HG03460 (cell line): Measurements from ENCODE around the gene WDPCP.
A peak's percentile ranks its signal among the peaks of the same experiment; 100 is the strongest.
"Not testable (repeated sequence)": the region's sequence is repeated elsewhere in the genome, so short reads cannot be mapped to it uniquely, and the experiment has no call there.

Source experiments
- ATAC-seq: cut with Tn5 transposase; IDR thresholded peaks from one replicate; pipeline ENCODE4 v1.9.1; 2021; ENCODE audit not compliant: unreplicated experiment

Gene WDPCP

GRCh38 chr2:63124850-63125249 is 463.4 kb downstream of the WDPCP start:
- ATAC-seq = peak; percentile 68

DNA sequence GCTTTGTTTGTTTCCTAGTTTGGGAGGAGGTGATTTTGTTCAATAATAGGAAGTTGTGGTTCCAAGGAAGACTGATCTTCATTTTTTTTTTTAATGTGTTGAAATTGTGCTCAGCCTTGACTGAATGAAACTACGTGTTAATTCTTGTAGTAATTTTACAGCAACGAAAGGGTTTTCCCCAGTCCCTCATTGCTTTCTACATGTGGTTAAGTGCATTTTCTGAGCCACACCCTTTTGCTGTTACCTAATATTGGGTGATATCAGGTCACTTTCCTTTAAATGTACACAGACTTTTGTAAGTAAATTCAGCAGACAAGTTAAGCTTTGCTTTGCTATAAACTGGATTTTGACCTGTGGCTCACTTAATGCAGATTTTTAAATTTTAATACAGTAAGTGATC is 464.1 kb downstream of the WDPCP start:
- peak; percentile 52 for ATAC-seq

- no peak for ATAC-seq
These were observed 465.4 kb downstream of the WDPCP start for GRCh38 chr2:63122921-63123320.

DNA sequence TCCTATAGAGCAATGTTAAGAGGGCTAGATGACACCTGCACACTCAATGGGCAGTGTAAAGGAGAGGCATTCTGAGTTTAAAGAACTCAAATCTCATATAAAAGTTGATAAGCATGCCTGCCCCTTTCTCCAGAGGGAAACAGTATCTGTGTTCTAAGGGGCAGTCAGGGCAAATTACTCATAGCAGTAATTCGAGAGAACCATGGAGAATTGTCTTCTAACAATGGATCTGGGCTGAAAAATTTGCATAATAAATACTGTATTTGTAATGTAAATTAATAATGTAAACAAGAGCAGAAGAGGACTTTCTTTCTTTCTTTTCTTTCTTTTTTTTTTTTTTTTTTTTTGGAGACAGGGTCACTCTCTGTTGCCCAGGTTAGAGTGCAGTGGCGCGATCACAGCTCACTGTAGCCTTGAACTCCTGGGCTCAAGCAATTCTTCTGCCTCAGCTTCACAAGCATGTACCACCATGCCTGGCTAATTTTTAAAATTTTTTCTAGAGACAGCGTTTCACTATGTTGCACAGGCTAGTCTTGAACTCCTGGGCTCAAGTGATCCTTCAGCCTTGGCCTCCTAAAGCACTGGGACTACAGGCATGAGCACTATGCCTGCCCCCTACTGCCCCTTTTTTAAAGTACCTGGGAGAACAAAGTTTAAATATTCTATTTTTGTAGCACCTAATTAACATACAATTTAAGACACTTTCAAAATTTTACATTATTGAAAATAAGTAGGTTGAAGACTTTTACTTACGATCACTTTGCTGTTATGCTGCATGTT is 467.0 kb downstream of the WDPCP start:
- ATAC-seq = no peak

DNA sequence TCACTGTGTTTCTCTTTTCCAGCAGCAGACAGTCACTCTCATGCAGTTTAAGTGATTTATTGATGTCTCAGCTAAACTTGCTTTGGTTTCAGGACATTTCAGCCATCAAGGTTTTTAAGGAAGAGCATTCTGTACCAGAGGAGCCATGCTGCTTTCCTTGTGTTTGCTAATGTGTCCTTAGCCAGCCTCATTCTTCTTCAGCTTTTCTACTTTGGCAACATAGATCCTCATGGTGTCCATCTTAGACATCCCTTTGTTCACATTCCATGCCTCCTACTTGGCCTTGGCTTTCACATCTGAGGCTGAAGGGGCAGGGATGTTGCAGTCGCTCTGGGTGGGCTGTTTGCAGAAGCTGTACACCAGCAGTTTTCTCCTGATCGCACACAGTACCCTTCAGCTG is 469.5 kb downstream of the WDPCP start:
- no peak for ATAC-seq

- ATAC-seq = no peak
These were observed 483.8 kb downstream of the WDPCP start for GRCh38 chr2:63104482-63104881.

GRCh38 chr2:63101954-63102353 is 486.3 kb downstream of the WDPCP start:
- ATAC-seq = no peak

DNA sequence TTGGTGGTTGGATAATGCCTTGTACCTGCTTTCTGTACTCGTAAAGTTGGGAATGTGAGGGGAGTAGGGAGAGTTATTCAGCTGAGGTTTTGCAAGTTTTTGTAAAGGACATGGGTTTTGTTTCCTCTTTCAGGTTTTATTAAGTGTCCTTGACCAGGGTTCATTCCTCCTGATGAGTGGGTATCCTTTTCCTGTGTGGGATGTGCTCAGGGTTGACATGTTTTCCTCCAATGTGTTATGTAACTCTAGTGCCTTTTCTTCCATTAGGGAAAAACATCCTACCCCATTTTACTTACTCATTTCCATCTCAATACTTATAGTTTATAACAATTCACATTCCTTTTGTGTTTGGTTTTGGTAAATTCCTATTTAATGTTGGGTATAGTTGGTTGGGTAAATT is 489.2 kb downstream of the WDPCP start:
- ATAC-seq = no peak

DNA sequence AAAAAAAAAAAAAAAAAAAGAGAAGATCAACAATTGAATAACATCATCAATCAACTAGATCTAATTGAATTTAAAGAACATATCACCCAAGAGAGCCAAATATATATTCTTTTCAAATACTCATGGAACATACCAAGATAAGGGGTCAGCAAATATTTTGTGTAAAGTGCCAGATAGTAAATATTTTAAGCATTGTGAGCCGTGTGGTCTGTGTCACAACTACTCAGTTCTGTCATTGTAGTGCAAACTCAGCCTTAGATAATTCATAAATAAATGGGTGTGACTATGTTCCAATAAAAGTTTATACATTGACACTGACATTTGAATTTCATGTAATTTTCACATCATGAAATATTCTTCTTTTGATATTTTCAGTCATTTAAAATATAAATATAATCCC is 491.8 kb downstream of the WDPCP start:
- no peak for ATAC-seq

DNA sequence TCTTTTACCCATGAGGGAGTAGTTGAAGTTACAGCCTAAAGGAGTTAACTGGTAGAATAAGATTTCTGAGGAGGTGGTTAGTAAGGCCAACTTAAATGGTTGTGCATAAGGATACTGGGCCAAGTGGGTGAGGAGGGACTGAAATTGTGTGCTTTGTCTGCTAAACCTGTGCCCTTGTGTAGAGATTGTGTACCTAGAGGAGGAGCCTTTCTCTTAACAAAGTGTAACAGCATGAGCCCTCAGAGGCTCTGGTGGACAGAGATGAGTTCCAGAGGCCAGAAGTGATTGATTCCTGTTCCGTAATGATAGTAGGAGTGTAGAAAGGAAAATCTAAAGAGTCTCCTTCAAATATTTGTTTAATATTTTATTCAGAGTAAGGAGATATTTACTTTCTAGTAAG is 494.8 kb downstream of the WDPCP start:
- no peak for ATAC-seq

GRCh38 chr2:63092857-63093256 is 495.4 kb downstream of the WDPCP start:
- ATAC-seq = no peak

- no peak for ATAC-seq
These were observed 495.9 kb downstream of the WDPCP start for GRCh38 chr2:63092401-63092800.

DNA sequence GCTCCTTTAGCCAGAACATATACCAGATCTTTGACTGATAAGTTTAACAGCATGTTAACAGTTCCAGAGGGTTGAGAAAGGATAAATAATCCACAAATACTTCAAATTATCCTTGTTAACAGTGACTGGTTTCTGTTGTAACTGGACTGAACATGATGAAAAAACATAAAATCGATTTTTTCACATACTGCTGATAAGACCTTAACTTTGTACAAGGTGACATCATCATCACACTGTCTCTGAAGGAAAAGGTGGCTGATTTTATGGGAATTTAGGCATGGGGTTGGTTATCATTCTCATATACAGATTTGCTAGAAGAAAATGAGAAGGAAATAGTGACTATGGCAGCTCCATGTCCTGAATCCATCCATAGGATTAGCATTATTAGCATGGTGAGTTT is 501.6 kb downstream of the WDPCP start:
- no peak for ATAC-seq

- ATAC-seq = no peak
These were observed 506.9 kb downstream of the WDPCP start for GRCh38 chr2:63081404-63081803.

DNA sequence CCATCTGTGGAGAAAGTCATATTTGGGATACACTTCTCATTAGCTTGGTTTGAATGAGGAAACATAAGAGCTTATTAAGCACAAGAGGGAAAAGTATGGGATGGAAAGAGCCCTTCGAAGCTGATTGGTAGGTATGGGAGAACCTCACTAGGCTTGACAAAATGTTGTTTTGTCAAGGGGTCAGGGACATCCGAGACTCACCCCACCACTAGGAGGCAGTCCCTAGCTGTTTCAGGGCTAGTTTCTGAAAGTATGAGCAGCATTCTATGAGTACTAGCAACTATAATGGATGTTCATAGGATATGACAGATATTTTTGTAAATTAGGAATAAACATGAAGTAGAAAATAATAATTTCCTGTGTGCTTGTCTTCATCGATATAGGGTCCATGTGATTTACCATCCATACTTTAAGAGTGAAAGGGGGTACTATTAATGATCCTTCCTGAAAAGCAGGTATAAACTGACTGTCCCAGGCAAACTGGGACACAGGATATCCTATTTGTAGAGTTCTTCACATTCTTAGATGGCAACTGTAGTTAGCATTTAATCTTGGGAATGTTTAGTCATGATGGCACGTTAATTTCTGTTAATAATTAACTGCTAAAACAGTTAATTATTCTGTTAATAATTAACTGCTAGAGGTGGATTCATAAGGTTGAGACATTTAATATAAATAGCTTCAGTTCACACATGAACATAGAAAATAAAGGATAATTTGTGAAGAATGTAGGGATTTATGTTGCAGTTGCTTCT is 509.2 kb downstream of the WDPCP start:
- no peak for ATAC-seq

GRCh38 chr2:63074399-63074798 is 513.9 kb downstream of the WDPCP start:
- ATAC-seq = not testable (repeated sequence)

- ATAC-seq = no peak
These were observed 514.3 kb downstream of the WDPCP start for GRCh38 chr2:63073994-63074393.

DNA sequence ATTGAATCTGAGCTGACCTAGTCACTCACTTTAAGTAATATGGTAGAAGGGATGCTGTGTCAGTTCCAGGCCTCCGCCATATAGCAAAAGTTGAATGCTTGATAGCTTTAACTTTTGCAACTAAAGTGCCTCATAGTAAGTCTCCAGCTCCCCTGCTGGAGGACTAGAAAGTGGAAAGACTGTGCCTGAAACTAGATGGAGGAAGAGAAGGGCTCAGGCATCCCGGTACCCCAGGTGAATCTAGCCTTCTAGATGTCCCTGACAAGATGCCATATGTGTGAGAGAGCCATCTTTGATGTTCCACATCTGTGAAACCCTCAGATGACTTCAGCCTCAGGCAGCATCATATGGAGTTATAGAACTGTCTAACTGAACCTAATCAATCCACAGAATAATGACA is 516.6 kb downstream of the WDPCP start:
- ATAC-seq = no peak
